ENCODE data around the gene ELF1. TPM values are rescaled to one million over a fixed set of nuclear protein-coding genes. Genes with fewer than 3 reads are reported as not detected.

Gene ELF1
- total and polyA plus RNA-seq, 10 of the 15 experiments (the other 5 are each of a cell fraction or from before 2014, with no cell fraction given), result 43.3 to 97.6 (median 55.7) TPM

DNA sequence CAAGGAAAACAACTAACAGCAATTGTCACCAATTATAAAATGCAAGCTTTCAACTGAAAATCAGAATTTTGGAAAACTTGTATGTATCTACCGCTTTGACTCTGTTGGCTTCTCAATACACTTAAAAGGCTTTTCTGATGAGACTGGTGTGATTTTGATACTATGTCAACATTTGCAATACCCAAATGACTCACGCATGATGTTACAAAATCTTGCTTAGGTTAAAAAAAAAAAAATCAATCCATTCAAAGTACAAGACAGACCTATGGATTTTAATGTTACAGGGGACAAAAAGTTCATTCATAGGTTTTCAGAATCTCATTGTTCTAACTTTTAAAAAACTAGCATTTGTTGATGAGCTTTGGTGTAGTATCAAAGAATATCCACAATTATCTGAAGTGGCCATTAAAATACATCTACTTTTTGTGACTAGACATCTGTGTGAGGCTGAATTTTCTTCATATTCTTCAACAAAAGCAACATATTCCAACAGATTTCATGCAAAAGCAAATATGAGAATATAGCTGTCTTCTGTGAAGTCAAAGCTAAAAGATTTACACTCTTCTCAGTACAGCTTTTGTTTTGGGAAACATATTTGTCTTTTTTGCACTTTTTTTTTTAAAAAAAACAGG, 10.7 kb downstream of the ELF1 start (continued):
- TF ChIP-seq FOXM1 (IDR thresholded peaks at IDR 0.05; ENCODE audit: low read depth, low read length), result peak; percentile 59; the same call in 1 of the 2 replicates
- no peak for TF ChIP-seq NRF1 (conservative IDR thresholded peaks at IDR 0.05; ENCODE audit: low read depth, low read length)
- TF ChIP-seq, protein P1, sequence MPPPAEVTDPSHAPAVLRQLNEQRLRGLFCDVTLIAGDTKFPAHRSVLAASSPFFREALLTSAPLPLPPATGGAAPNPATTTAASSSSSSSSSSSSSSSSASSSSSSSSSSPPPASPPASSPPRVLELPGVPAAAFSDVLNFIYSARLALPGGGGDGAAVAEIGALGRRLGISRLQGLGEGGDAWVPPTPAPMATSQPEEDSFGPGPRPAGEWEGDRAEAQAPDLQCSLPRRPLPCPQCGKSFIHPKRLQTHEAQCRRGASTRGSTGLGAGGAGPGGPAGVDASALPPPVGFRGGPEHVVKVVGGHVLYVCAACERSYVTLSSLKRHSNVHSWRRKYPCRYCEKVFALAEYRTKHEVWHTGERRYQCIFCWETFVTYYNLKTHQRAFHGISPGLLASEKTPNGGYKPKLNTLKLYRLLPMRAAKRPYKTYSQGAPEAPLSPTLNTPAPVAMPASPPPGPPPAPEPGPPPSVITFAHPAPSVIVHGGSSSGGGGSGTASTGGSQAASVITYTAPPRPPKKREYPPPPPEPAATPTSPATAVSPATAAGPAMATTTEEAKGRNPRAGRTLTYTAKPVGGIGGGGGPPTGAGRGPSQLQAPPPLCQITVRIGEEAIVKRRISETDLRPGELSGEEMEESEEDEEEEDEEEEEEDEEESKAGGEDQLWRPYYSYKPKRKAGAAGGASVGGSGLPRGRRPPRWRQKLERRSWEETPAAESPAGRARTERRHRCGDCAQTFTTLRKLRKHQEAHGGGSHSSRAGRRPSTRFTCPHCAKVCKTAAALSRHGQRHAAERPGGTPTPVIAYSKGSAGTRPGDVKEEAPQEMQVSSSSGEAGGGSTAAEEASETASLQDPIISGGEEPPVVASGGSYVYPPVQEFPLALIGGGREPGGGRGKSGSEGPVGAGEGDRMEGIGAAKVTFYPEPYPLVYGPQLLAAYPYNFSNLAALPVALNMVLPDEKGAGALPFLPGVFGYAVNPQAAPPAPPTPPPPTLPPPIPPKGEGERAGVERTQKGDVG (CRISPR knock-in tag; IDR thresholded peaks at IDR 0.05), result no peak
- no peak for TF ChIP-seq POLR2AphosphoS5 (IDR thresholded peaks at IDR 0.05; ENCODE audit: low read length)
- TF ChIP-seq ESRRA (IDR thresholded peaks at IDR 0.05; ENCODE audit: low read length), result no peak
- 0 out of 2 replicates have a peak, but pooled peaks have one; percentile 36 for TF ChIP-seq BCL11A (IDR thresholded peaks at IDR 0.05; ENCODE audit: low read depth, low read length)
- peak; percentile 27; the same call in 1 of the 2 replicates for TF ChIP-seq ATF7 (IDR thresholded peaks at IDR 0.05; ENCODE audit: low read depth)
- peak; percentile 41; the same call in 1 of the 2 replicates for TF ChIP-seq CREB1 (IDR thresholded peaks at IDR 0.05; ENCODE audit: low read depth)
- TF ChIP-seq, protein P2, sequence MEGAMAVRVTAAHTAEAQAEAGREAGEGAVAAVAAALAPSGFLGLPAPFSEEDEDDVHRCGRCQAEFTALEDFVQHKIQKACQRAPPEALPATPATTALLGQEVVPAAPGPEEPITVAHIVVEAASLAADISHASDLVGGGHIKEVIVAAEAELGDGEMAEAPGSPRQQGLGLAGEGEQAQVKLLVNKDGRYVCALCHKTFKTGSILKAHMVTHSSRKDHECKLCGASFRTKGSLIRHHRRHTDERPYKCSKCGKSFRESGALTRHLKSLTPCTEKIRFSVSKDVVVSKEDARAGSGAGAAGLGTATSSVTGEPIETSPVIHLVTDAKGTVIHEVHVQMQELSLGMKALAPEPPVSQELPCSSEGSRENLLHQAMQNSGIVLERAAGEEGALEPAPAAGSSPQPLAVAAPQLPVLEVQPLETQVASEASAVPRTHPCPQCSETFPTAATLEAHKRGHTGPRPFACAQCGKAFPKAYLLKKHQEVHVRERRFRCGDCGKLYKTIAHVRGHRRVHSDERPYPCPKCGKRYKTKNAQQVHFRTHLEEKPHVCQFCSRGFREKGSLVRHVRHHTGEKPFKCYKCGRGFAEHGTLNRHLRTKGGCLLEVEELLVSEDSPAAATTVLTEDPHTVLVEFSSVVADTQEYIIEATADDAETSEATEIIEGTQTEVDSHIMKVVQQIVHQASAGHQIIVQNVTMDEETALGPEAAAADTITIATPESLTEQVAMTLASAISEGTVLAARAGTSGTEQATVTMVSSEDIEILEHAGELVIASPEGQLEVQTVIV (IDR thresholded peaks at IDR 0.05; ENCODE audit: borderline replicate concordance, partially characterized antibody), result no peak
- no peak for TF ChIP-seq EED (IDR thresholded peaks at IDR 0.05; ENCODE audit: low read depth)
- TF ChIP-seq, protein P3, sequence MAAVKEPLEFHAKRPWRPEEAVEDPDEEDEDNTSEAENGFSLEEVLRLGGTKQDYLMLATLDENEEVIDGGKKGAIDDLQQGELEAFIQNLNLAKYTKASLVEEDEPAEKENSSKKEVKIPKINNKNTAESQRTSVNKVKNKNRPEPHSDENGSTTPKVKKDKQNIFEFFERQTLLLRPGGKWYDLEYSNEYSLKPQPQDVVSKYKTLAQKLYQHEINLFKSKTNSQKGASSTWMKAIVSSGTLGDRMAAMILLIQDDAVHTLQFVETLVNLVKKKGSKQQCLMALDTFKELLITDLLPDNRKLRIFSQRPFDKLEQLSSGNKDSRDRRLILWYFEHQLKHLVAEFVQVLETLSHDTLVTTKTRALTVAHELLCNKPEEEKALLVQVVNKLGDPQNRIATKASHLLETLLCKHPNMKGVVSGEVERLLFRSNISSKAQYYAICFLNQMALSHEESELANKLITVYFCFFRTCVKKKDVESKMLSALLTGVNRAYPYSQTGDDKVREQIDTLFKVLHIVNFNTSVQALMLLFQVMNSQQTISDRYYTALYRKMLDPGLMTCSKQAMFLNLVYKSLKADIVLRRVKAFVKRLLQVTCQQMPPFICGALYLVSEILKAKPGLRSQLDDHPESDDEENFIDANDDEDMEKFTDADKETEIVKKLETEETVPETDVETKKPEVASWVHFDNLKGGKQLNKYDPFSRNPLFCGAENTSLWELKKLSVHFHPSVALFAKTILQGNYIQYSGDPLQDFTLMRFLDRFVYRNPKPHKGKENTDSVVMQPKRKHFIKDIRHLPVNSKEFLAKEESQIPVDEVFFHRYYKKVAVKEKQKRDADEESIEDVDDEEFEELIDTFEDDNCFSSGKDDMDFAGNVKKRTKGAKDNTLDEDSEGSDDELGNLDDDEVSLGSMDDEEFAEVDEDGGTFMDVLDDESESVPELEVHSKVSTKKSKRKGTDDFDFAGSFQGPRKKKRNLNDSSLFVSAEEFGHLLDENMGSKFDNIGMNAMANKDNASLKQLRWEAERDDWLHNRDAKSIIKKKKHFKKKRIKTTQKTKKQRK (IDR thresholded peaks at IDR 0.05; ENCODE audit: low read depth, low read length), result no peak
- TF ChIP-seq SRF (IDR thresholded peaks at IDR 0.05; ENCODE audit: low read depth in 2 of 2, low read length in 2 of 2), result no peak
- TF ChIP-seq CBFB (IDR thresholded peaks at IDR 0.05; ENCODE audit: low read depth), result no peak
- peak; percentile 79; the same call in 1 of the 2 replicates for TF ChIP-seq IRF4 (IDR thresholded peaks at IDR 0.05; ENCODE audit: low read depth, low read length)
- TF ChIP-seq BRCA1 (IDR thresholded peaks at IDR 0.05; ENCODE audit: low read depth, low read length), result no peak
- TF ChIP-seq STAT1 (conservative IDR thresholded peaks at IDR 0.05), result no peak
- TF ChIP-seq, protein P4, sequence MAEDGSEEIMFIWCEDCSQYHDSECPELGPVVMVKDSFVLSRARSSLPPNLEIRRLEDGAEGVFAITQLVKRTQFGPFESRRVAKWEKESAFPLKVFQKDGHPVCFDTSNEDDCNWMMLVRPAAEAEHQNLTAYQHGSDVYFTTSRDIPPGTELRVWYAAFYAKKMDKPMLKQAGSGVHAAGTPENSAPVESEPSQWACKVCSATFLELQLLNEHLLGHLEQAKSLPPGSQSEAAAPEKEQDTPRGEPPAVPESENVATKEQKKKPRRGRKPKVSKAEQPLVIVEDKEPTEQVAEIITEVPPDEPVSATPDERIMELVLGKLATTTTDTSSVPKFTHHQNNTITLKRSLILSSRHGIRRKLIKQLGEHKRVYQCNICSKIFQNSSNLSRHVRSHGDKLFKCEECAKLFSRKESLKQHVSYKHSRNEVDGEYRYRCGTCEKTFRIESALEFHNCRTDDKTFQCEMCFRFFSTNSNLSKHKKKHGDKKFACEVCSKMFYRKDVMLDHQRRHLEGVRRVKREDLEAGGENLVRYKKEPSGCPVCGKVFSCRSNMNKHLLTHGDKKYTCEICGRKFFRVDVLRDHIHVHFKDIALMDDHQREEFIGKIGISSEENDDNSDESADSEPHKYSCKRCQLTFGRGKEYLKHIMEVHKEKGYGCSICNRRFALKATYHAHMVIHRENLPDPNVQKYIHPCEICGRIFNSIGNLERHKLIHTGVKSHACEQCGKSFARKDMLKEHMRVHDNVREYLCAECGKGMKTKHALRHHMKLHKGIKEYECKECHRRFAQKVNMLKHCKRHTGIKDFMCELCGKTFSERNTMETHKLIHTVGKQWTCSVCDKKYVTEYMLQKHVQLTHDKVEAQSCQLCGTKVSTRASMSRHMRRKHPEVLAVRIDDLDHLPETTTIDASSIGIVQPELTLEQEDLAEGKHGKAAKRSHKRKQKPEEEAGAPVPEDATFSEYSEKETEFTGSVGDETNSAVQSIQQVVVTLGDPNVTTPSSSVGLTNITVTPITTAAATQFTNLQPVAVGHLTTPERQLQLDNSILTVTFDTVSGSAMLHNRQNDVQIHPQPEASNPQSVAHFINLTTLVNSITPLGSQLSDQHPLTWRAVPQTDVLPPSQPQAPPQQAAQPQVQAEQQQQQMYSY (CRISPR knock-in tag; IDR thresholded peaks at IDR 0.05), result no peak
